Measurements from ENCODE around the gene CD58. TPM values are rescaled to one million over a fixed set of nuclear protein-coding genes. Genes with fewer than 3 reads are reported as not detected.

Gene CD58
- total RNA-seq, 2 experiments from 2014 or later = 55.2 to 59.7 TPM

GRCh38 chr1:116496380-116496779 lies 74.4 kb downstream of the CD58 start:
- POLR2A ChIA-PET = interaction anchor here (0.9 to 1.2 kb wide), 3 partner anchors 8 to 21 kb away, joined by 3 read pairs; no protein-coding TSS in a partner anchor
- CTCF ChIA-PET = interaction anchor here (1.0 to 9.3 kb wide), 3 partner anchors 11 to 357 kb away, joined by 3 to 129 read pairs (median 4); no protein-coding TSS in a partner anchor
- Mint-ChIP-seq H3K27ac (no peak overlapping the region), H3K36me3 (ENCODE audit: low read depth) (peaks cover 13% of the 10 kb centered on the region), H3K27me3 (no peaks in the 10 kb centered on the region), H3K9me3 (no peaks in the 10 kb centered on the region), H3K4me3 (no peak overlapping the region), H3K4me1 (peaks cover 41% of the 10 kb centered on the region)
- no peak for DNase-seq

GRCh38 chr1:116495535-116495934 lies 75.3 kb downstream of the CD58 start:
- ChIA-PET CTCF (interaction anchor here (1.0 to 9.3 kb wide), 3 partner anchors 11 to 357 kb away, joined by 3 to 129 read pairs (median 4); no protein-coding TSS in a partner anchor), POLR2A (interaction anchor here (1.2 kb wide), 1 partner anchor 9 kb away, joined by 3 read pairs; no protein-coding TSS in a partner anchor)
- H3K36me3 Mint-ChIP-seq (ENCODE audit: low read depth) = peaks cover 7% of the 10 kb centered on the region
- no peak for DNase-seq
- no peaks in the 10 kb centered on the region for H3K9me3 Mint-ChIP-seq
- no peak overlapping the region for H3K4me3 Mint-ChIP-seq
- no peak overlapping the region for H3K27ac Mint-ChIP-seq
- H3K4me1 Mint-ChIP-seq = peaks cover 34% of the 10 kb centered on the region
- no peaks in the 10 kb centered on the region for H3K27me3 Mint-ChIP-seq

- no peaks in the 10 kb centered on the region for H3K9me3 Mint-ChIP-seq
- DNase-seq = no peak
- no peak overlapping the region for H3K27ac Mint-ChIP-seq
- no peaks in the 10 kb centered on the region for H3K36me3 Mint-ChIP-seq (ENCODE audit: low read depth)
- no peaks in the 10 kb centered on the region for H3K27me3 Mint-ChIP-seq
- POLR2A ChIA-PET = interaction anchor here (1.4 kb wide), 1 partner anchor 9 kb away, joined by 4 read pairs; no protein-coding TSS in a partner anchor
- CTCF ChIA-PET = interaction anchor here (2.7 to 6.2 kb wide), 2 partner anchors 10 to 356 kb away, joined by 16 to 30 read pairs; no protein-coding TSS in a partner anchor
- H3K4me3 Mint-ChIP-seq = no peak overlapping the region
- H3K4me1 Mint-ChIP-seq = peaks cover 30% of the 10 kb centered on the region
Observed at GRCh38 chr1:116494745-116495144, 76.1 kb downstream of the CD58 start.

GRCh38 chr1:116494353-116494692 lies 76.5 kb downstream of the CD58 start:
- Mint-ChIP-seq H3K9me3 (no peaks in the 10 kb centered on the region), H3K4me3 (no peak overlapping the region), H3K27me3 (no peaks in the 10 kb centered on the region), H3K27ac (no peak overlapping the region), H3K4me1 (peaks cover 30% of the 10 kb centered on the region), H3K36me3 (ENCODE audit: low read depth) (no peaks in the 10 kb centered on the region)
- POLR2A ChIA-PET = interaction anchor here (1.4 kb wide), 1 partner anchor 10 kb away, joined by 4 read pairs; no protein-coding TSS in a partner anchor
- DNase-seq = no peak
- CTCF ChIA-PET = interaction anchor here (2.7 to 6.2 kb wide), 2 partner anchors 10 to 355 kb away, joined by 16 to 30 read pairs; no protein-coding TSS in a partner anchor

GRCh38 chr1:116493484-116494352 lies 77.1 kb downstream of the CD58 start:
- H3K36me3 Mint-ChIP-seq (ENCODE audit: low read depth) = no peaks in the 10 kb centered on the region

GRCh38 chr1:116493036-116493435 lies 77.8 kb downstream of the CD58 start:
- Mint-ChIP-seq H3K27ac (no peak overlapping the region), H3K4me1 (peaks cover 28% of the 10 kb centered on the region), H3K9me3 (no peaks in the 10 kb centered on the region), H3K4me3 (no peak overlapping the region), H3K27me3 (no peaks in the 10 kb centered on the region), H3K36me3 (ENCODE audit: low read depth) (no peaks in the 10 kb centered on the region)
- CTCF ChIA-PET = interaction anchor here (2.7 to 6.2 kb wide), 2 partner anchors 8 to 354 kb away, joined by 16 to 30 read pairs; no protein-coding TSS in a partner anchor
- no peak for DNase-seq
- POLR2A ChIA-PET = no interaction called here

More at GRCh38 chr1:116493484-116494352, 77.1 kb downstream of the CD58 start:
- Mint-ChIP-seq H3K4me3 (no peak overlapping the region), H3K4me1 (peaks cover 29% of the 10 kb centered on the region), H3K9me3 (no peaks in the 10 kb centered on the region), H3K27ac (no peak overlapping the region), H3K27me3 (no peaks in the 10 kb centered on the region)
- no peak for DNase-seq
- CTCF ChIA-PET = interaction anchor here (2.7 to 6.2 kb wide), 2 partner anchors 9 to 355 kb away, joined by 16 to 30 read pairs; no protein-coding TSS in a partner anchor
- POLR2A ChIA-PET = interaction anchor here (1.4 kb wide), 1 partner anchor 10 kb away, joined by 4 read pairs; no protein-coding TSS in a partner anchor

- Mint-ChIP-seq H3K4me3 (no peak overlapping the region), H3K36me3 (ENCODE audit: low read depth) (no peaks in the 10 kb centered on the region), H3K4me1 (peaks cover 25% of the 10 kb centered on the region), H3K27me3 (peaks cover 3% of the 10 kb centered on the region), H3K27ac (no peak overlapping the region), H3K9me3 (no peaks in the 10 kb centered on the region)
- DNase-seq = no peak
- POLR2A ChIA-PET = no interaction called here
- CTCF ChIA-PET = interaction anchor here (2.7 to 6.2 kb wide), 2 partner anchors 8 to 353 kb away, joined by 16 to 30 read pairs; no protein-coding TSS in a partner anchor
Observed at GRCh38 chr1:116492358-116492811, 78.4 kb downstream of the CD58 start.

GRCh38 chr1:116491700-116492357 lies 79.0 kb downstream of the CD58 start:
- Mint-ChIP-seq H3K9me3 (no peaks in the 10 kb centered on the region), H3K4me1 (peaks cover 19% of the 10 kb centered on the region), H3K27me3 (peaks cover 3% of the 10 kb centered on the region), H3K27ac (no peak overlapping the region), H3K36me3 (ENCODE audit: low read depth) (no peaks in the 10 kb centered on the region), H3K4me3 (no peak overlapping the region)
- no peak for DNase-seq
- ChIA-PET CTCF (interaction anchor here (0.6 to 6.2 kb wide), 3 partner anchors 7 to 593 kb away, joined by 4 to 30 read pairs (median 16); no protein-coding TSS in a partner anchor), POLR2A (no interaction called here)

- Mint-ChIP-seq H3K36me3 (ENCODE audit: low read depth) (no peaks in the 10 kb centered on the region), H3K4me3 (no peak overlapping the region), H3K9me3 (no peaks in the 10 kb centered on the region), H3K4me1 (peaks cover 9% of the 10 kb centered on the region), H3K27me3 (peaks cover 3% of the 10 kb centered on the region), H3K27ac (no peak overlapping the region)
- no peak for DNase-seq
- POLR2A ChIA-PET = no interaction called here
- CTCF ChIA-PET = interaction anchor here (0.9 to 6.2 kb wide), 3 partner anchors 9 to 352 kb away, joined by 3 to 30 read pairs (median 8); no protein-coding TSS in a partner anchor
Observed at GRCh38 chr1:116490588-116490987, 80.2 kb downstream of the CD58 start.

GRCh38 chr1:116489231-116489697 lies 81.6 kb downstream of the CD58 start:
- Mint-ChIP-seq H3K36me3 (ENCODE audit: low read depth) (no peaks in the 10 kb centered on the region), H3K9me3 (no peaks in the 10 kb centered on the region), H3K4me1 (peaks cover 9% of the 10 kb centered on the region), H3K27me3 (peaks cover 3% of the 10 kb centered on the region), H3K27ac (no peak overlapping the region), H3K4me3 (no peak overlapping the region)
- POLR2A ChIA-PET = no interaction called here
- DNase-seq = no peak
- CTCF ChIA-PET = interaction anchor here (1.9 to 6.2 kb wide), 2 partner anchors 10 to 350 kb away, joined by 8 to 30 read pairs; no protein-coding TSS in a partner anchor

GRCh38 chr1:116488071-116488470 lies 82.8 kb downstream of the CD58 start:
- Mint-ChIP-seq H3K27ac (no peak overlapping the region), H3K4me1 (peaks cover 9% of the 10 kb centered on the region), H3K36me3 (ENCODE audit: low read depth) (no peaks in the 10 kb centered on the region), H3K4me3 (no peak overlapping the region), H3K9me3 (no peaks in the 10 kb centered on the region), H3K27me3 (peaks cover 3% of the 10 kb centered on the region)
- POLR2A ChIA-PET = no interaction called here
- CTCF ChIA-PET = interaction anchor here (7.1 to 8.1 kb wide), 2 partner anchors 12 to 347 kb away, joined by 129 to 213 read pairs; no protein-coding TSS in a partner anchor
- no peak for DNase-seq

GRCh38 chr1:116487583-116487982 lies 83.2 kb downstream of the CD58 start:
- Mint-ChIP-seq H3K27me3 (peaks cover 3% of the 10 kb centered on the region), H3K4me1 (peaks cover 9% of the 10 kb centered on the region), H3K27ac (no peak overlapping the region), H3K9me3 (no peaks in the 10 kb centered on the region), H3K4me3 (no peak overlapping the region), H3K36me3 (ENCODE audit: low read depth) (no peaks in the 10 kb centered on the region)
- no peak for DNase-seq
- POLR2A ChIA-PET = no interaction called here
- CTCF ChIA-PET = interaction anchor here (0.8 to 8.1 kb wide), 4 partner anchors 13 to 347 kb away, joined by 3 to 213 read pairs (median 85); no protein-coding TSS in a partner anchor
